GM18526 (cell line): Measurements from ENCODE around the gene MCAM.

Experiments
- POLR2A ChIP-seq: IDR thresholded peaks from 3 replicates; pipeline ENCODE4 v1.6.1; 2011; ENCODE audit not compliant: insufficient read length; ENCODE audit errors: extremely low read depth

MCAM gene

GRCh38 chr11:119316729-119317591 is at the start of gene MCAM:
Gene MCAM (minus strand): TSS chr11:119317130. CDS start chr11:119317101, 29 bp downstream.
- TF ChIP-seq POLR2A = no peak

- TF ChIP-seq POLR2A = no peak
Observed at GRCh38 chr11:119365071-119365591, 48.2 kb upstream of the MCAM start.

- TF ChIP-seq POLR2A = no peak
Observed at GRCh38 chr11:119363851-119364590, 47.1 kb upstream of the MCAM start.

- TF ChIP-seq POLR2A = no peak
Observed at GRCh38 chr11:119363081-119363850, 46.3 kb upstream of the MCAM start.

GRCh38 chr11:119362741-119363080 is 45.8 kb upstream of the MCAM start:
- no peak for TF ChIP-seq POLR2A

- no peak for TF ChIP-seq POLR2A
Observed at GRCh38 chr11:119361941-119362725, 45.2 kb upstream of the MCAM start.

- TF ChIP-seq POLR2A = no peak
Observed at GRCh38 chr11:119361056-119361787, 44.3 kb upstream of the MCAM start.

- TF ChIP-seq POLR2A = no peak
Observed at GRCh38 chr11:119359365-119360214, 42.7 kb upstream of the MCAM start.

- no peak for TF ChIP-seq POLR2A
Observed at GRCh38 chr11:119357074-119357473, 40.1 kb upstream of the MCAM start.

- no peak for TF ChIP-seq POLR2A
Observed at GRCh38 chr11:119356349-119357031, 39.6 kb upstream of the MCAM start.

- no peak for TF ChIP-seq POLR2A
Observed at GRCh38 chr11:119355091-119355843, 38.3 kb upstream of the MCAM start.

- no peak for TF ChIP-seq POLR2A
Observed at GRCh38 chr11:119352857-119353260, 35.9 kb upstream of the MCAM start.
